NT2/D1 (cell line): ENCODE results near the gene FBLN2.

ENCODE experiments used
- YY1 ChIP-seq: IDR thresholded peaks from 2 replicates; pipeline ENCODE4 v1.6.1; 2011; ENCODE audit not compliant: insufficient read length, insufficient read depth
- ZNF274 ChIP-seq: IDR thresholded peaks from 2 replicates; pipeline ENCODE4 v1.6.1; 2011; ENCODE audit warnings: mild to moderate bottlenecking, low read depth, low read length

- TF ChIP-seq YY1 = no peak
- TF ChIP-seq ZNF274 = no peak
Observed at GRCh38 chr3:13652728-13653127, 103.8 kb downstream of the FBLN2 start.
